HG03378 (cell line): ENCODE results near the gene PBX2.
"Not testable (repeated sequence)": the region's sequence is repeated elsewhere in the genome, so short reads cannot be mapped to it uniquely, and the experiment has no call there.

Source experiments
- ATAC-seq: cut with Tn5 transposase; IDR thresholded peaks from one replicate; pipeline ENCODE4 v1.9.1; 2021; ENCODE audit warnings: mild to moderate bottlenecking, moderate library complexity; ENCODE audit not compliant: unreplicated experiment

PBX2 gene, protein sequence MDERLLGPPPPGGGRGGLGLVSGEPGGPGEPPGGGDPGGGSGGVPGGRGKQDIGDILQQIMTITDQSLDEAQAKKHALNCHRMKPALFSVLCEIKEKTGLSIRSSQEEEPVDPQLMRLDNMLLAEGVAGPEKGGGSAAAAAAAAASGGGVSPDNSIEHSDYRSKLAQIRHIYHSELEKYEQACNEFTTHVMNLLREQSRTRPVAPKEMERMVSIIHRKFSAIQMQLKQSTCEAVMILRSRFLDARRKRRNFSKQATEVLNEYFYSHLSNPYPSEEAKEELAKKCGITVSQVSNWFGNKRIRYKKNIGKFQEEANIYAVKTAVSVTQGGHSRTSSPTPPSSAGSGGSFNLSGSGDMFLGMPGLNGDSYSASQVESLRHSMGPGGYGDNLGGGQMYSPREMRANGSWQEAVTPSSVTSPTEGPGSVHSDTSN

DNA sequence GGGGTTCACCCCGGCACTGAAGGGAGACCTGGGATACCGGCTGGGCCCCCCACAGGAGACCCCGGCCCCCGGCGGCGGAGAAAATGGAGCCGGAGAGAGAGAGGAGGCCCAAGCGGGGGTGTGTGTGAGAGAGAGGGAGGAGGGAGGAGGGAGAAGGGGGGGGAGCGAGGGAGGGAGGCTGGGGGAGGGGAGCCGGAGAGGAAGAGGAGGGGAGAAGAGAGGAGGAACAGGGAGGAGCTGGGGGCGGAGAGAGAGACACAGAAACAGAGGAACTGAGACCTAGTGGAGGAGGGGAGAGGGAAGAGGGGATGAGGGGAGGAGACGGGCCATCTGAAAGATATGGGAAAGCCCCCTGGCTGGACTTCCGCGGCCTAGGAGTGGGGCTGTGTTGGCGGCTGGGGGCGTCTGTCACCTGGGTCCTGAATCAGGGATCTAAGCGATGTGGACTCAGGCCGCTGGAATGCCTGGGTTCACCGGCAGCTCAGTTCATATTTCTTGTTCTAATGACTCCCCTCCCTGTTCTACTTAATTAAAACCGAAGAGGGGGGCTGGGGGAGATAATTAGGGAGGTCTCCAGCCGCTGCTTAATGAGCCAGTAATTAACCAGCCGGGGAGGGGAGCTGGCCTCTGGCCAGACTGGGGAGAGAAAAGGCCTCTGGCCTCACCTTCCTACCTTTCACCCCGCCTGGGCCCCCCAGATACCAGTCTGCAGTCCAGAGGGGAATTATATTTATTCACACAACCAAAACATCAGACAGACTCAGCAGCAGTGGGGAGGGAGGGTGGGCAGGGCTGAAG is at the start of gene PBX2:
PBX2 (minus strand) TSS at position 149 of the 798 bp plus-strand sequence. CDS start 287 bp downstream, outside the sequence.
- ATAC-seq: no peak

DNA sequence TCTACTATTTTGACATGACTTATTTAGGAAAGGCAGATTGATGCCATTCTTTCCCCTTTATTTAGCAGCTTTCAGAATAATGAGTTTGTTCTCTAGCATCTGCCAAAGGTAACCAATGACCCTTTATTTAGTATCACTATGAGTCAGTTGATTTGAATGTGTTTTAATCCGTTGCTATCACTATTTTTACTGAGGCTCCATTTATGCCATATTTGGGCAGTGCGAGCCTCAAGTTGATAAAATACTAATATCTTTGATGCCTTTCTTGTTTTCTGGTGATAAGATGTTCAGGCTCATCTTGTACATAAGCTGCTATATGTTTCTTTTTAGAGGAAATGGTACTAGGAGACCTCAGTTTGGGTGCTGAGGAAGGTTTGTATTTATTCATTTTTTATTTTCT is 49.5 kb upstream of the PBX2 start:
- ATAC-seq: no peak

DNA sequence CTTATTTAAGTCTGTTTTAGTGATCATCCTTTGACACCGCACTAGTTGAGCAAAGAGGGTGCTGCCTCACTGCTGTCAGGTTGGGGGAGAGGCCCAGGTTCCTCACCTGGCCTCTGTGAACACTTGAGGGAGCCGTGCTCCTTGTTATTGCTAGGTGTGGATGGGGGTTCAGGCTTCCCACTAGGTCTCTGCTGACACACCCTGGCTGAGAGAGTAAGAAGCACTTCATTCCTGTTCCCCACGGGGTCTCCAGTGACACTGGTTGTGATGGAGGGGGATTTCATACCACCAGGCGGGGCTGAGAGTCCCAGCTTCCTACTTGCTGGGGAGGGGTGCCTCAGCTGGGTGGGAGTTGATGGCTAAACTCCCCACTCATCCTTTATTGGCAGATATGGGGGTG is 44.9 kb upstream of the PBX2 start:
- no peak for ATAC-seq

DNA sequence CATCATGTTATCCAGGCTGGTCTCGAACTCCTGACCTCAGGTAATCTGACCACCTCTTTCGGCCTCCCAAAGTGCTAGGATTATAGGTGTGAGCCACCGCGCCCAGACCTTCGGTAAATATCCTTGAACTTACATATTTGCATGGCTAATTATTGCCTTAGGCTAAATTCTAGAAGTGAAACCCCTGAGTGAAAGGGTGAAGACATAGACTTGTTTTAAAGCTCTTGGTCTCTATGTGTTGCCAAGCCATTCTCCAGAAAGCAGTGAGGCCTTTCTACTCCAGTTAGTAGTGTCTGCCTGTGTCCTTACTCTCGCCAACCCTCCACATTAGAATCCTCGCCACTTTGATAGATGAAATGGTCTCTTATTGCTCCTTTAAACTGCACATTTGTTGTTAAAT is 36.4 kb upstream of the PBX2 start:
- ATAC-seq: no peak

DNA sequence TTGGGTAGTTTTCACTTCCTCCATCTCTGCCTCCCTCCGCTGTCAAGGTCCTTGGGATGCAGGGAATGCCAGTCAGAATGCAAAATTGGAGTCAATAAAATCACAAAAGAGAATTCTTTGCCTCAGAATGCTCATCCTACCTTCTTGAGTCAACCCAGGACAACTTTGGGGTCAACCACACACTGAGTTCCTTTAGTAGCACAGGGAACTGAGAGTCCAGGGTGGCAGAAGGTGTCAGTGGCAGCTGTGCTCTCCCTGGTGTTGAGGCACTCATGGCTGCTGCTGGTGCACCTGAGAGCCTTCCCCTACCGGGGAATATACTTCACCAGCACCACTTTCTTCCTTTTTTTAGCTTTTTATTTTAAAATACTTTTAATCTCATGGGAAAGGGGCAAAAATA is 34.7 kb upstream of the PBX2 start:
- no peak for ATAC-seq

DNA sequence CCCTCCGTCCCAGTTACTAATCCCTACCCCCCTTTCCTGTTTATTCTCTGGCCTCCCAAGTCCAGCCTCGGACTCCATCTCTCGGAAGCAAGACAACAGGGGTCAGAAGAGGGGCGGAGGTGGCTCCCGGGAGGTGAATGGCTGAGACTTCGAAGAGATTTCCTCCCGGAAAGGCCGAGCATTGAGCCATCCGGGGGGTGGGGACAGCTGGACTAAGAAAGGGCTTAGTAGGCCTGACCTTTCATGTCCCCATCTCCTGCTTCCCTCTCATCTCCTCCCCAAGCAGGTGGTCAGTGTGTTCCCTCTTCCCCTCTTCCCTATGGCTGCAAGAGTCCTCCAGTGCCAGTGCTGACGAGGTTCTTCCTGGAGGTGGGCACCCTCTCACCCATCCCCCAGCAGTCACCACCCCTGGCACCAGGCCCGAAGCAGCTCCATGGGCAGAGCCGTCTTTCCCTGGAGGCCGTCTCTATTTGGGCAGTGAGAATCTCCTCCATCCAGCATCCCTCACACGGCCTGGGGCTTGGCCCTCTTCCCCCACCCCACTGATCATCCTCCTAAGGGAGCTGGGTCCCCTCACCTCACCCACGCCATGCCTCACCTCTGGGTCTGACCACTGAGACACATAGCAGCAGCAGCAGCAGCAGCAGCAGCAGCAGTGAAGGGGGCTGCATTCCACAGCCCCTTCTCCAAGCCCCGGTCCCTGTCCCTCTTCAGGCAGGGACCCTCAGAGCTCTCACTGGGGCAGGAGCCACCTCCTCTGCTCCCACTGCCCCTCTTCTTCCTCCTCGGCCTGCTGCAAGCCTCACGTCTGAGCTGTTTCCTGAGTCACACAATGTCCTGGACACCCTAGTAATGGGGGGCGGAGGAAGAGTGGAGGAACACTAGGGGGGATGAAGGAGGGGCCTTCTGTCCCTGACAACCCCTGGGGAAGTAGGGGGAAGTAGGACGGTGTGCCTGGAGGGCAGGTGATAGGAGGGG is 33.5 kb upstream of the PBX2 start, which contains the start of gene NOTCH4:
NOTCH4 (minus strand) TSS at position 810 of the 978 bp plus-strand sequence; CDS start at position 671, 139 bp downstream.
- ATAC-seq: no peak

DNA sequence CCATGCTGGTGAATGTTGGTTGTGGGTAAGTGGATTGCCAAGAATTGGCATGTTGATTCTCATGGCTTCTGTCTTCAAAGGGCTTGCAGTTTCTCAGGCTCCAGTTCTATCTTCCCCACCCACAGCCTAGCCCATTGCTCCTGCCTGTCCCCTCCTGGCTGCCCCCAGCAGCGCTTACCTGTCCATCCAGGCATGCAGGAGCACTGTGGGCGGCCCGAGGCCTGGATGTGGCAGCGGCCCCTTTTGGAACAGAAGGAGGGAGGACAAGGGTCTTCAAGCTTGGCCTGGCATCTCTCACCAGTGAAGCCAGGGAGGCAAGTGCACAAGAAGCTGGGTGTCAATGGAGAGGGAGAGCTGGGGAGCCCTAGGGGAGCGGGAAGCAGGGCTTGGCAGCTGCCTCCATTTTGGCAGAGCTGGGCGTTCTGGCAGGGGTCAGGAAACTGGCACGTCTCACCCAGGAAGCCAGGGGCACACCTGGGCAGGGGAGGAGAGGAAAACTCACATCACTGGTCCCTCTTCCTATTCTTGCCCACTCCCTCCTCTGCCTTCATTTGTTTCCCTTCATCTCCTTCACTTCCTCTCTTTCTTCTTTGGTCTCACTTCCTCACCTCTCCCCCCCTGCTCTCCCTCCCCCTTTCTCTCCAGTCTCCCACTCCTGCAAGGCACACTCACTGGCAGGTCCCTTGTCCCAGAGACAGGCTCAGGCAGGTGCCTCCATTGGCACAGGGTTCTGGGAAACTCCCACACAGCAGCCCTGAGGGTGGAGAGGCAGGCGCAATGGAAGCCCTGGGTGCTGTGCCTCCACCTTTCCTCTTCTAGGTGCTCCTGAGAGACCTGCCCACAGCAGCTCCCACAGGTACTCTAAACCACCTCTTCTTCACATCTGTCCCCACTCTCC is 32.6 kb upstream of the PBX2 start:
- ATAC-seq: no peak

DNA sequence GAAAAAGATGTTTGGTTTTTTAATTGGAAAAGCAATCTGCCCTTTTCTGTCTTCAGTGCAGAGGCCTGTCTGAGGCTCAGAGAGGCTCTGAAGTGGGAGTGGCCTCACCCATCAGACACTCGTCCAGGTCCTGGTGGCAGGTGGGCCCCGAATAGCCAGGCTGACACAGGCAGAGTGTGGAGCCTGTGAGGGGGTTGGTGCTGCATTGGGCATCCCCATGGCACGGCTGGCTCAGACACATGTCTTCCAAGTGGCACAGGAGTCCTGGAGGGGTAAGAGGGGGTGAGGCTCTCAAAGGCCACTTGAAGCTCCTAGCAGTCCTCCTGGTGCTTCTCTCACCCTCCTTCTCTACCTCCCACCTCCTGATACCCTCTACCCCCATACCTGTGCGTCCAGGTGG is 30.0 kb upstream of the PBX2 start:
- ATAC-seq: no peak

DNA sequence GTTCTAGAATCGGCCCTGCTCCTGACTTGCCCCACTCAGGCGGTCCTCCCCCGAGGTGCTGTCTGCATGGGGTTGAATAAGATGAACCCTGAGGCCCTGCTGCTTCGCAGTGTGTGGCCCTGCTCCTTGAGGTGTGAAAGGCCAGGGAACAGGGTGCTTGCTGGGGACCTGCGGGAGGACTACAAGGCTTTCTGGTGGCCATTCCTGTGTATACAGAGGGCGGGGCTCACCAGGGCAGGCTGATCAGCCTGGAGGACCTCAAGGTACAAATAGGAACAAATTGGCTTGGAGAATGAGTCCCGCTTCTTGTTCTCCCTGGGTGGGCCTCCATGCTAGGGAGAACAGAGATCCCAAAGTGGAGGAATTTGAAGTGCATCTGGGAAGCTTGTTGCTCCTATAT is 28.2 kb upstream of the PBX2 start:
- ATAC-seq: no peak

DNA sequence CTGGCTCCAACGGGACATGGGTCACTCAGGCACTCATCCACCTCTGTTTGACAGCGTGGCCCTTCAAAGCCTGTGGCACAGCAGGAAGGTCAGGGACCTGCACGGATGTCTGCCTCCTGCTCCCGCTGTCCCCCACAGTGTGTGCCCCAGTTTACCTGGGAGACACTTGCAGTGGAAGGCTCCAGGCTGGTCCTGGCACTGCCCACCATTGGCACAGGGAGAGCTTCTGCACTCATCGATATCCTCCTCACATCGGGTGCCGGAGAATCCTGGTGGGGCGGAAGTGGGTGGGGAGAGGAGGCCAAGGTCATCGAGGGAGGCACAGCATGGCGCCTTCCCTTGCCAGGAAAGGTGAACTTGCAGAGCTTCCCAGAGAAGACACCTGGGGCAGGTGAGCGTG is 27.0 kb upstream of the PBX2 start:
- ATAC-seq: no peak

DNA sequence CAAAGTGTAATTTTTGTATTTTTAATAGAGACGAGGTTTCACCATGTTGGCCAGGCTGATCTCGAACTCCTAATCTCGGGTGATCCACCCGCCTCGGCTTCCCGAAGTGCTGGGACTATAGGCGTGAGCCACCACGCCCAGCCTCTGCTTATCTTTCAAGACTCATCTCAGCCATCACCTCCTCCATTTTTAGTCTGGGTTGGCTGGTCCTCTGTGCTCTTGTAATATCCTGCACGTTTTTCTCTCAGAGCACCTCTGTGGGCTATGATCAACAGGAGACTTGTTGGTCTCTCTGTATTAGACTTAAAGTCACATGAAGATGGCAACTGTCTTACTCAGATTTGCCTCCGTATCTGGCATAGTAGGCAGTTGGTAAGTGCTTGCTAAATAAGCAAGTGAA is 26.3 kb upstream of the PBX2 start:
- no peak for ATAC-seq

DNA sequence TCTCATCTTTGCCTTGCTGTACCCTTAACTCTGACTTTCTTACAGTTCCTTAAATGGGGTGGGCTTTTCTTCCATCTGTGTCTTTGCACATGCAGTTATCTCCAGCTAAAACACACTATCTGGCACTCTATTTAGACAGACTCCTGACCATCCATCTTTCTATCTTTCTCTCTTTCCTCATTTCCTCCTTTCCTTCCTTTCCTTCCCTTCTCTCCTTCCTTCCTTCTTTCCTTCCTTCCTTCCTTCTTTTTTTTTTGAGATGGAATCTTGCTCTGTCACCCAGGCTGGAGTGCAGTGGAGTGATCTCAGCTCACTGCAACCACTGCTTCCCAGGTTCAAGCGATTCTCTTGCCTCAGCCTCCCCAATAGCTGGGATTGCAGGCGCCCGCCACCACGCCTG is 25.6 kb upstream of the PBX2 start:
- no peak for ATAC-seq

DNA sequence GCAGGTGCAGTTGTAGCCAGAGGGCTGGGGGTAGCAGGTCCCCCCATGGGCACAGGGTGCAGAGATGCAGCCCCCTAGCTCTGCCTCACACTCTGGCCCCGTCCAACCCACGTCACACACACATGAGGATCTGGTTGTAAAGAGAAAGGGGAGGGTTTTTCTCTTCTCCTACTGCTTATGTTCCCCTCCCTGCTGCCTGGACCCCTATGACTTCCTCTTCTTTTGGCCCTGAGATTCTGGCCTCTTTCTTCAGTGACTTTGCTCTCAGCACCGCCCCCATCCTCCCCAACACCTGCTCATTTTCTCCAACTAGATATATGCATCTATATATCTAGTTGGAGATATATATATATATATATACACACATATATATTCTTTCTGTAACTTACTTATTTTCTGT is 24.1 kb upstream of the PBX2 start:
- no peak for ATAC-seq

DNA sequence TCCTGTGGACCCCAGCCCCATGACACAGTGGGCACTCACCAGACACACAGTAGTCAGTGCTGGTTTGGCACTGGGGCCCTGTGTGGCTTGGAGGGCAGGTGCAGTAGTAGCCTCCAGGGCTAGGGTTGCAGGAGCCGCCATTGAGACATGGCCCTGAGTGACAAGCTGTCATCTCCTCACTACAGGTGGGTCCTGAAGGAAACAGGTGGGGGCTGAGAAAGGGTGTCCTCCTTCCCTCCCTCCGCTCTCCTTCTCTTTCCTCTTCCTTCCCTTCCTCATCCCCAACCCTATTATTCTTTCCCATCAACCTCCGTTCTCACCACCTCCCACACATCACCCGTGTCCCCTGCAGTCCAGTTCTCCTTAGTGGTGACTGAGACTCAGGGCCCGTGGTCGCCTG is 23.6 kb upstream of the PBX2 start:
- ATAC-seq: no peak

DNA sequence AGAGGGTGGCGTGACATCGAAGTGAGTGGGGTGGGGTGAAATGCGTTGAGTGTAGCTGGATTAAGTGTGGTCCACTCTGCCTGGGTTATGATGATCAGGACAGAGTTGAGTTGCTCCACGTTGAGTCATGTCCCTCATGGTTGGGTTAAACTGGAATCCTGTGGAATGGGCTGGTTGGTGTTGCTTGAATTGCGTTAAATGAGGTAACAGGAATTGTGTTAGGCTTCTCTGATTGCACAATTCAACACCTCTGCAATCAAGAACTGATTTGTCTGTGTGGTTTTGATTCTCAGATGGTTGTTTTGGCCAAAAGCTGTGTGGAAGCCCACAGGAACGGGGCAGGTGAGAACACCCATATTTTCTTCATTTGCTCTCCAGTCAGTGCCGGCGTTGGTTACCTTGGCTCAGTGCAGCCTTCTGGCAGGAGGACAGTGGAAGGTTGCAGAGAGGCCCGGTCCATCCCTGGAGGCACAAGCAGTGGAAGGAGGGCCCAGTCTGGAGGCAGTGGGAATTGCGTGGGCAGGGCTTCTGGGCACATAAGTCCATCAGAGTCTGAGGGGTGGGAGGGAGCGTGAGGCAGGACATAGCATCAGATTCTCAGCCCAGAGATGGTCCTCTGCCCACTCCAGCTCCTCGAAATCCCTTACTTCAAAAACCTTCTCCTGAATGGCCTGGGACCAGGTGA is 22.2 kb upstream of the PBX2 start:
- ATAC-seq: no peak

DNA sequence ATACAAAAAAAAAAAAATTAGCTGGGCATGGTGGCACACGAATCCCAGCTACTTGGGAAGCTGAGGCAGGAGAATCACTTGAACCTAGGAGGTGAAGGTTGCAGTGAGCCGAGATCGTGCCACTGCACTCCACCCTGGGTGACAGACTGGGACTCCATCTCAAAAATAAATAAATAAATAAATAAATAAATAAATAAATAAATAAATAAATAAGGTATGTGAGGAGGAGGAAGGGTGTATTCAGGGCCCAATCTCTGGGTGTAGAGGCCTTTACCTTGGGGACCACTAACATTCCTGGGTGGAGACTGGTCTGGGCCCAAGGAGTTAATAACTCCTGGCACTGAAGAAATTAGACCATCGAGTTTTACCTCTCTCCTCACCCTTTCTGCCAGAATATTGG is 21.4 kb upstream of the PBX2 start:
- not testable (repeated sequence) for ATAC-seq

DNA sequence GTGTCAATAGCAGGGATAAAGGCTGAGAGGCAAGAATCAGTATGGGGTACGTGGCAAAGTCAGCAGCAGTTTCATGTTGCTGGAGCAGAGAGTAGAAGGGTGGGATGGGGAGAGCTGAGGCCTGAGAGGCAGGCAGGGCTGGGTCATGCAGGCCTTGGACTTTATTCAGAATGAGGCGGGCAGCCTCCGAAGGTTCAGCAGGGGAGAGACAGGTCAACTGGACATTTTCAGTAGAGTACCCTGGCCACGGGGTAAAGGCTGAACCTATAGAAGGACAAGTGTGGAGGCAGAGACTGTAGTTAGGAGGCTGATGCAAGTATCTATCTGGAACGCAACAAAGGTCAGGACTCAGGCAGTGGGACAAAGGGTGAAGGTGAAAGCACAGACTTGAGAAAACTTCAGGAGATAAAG is 20.2 kb upstream of the PBX2 start:
- no peak for ATAC-seq

DNA sequence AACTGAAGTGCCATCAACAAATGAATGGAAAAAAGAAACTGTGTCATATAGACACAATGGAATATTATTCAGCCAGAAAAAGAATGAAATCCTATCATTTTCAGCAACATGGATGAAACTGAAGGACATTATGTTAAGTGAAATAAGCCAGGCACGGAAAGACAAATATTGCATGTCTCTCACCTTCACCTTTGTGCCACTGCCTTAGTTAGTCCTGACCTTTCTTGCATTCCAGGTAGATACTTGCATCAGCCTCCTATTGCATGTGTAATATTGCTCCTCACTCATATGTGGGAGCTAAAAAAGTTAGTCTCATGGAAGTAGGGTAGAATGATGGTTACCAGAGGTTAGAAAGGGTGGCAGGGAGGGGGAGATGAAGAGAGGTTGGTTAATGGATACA is 19.0 kb upstream of the PBX2 start:
- ATAC-seq: no peak

DNA sequence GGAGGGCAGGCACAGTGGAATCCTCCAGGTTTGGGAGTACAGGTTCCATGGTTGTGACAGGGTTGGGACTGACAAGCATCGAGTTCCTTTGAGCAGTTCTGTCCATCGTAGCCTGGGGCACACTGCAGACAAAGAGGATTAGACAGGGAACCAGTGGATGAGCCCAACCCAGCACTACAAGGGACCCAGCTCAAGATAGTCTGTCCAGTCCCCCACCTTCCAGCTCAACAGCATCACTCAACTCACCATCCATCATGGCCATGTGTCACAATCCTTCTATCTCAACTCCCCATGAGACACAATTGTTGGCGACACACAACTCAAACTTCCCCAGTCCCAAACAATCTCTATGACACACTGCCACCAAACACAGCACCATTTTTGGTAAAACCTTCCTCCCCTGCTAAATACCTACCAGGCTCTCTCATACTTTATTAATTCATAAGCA is 14.3 kb upstream of the PBX2 start:
- no peak for ATAC-seq
